ENCODE data around the gene LRRC32. TPM values are rescaled to one million over a fixed set of nuclear protein-coding genes. Genes with fewer than 3 reads are reported as not detected.

The LRRC32 gene
- total and polyA plus RNA-seq, 10 of the 15 experiments (the other 5 are each of a cell fraction or from before 2014, with no cell fraction given) = 0.56 to 20.8 (median 7.4) TPM

GRCh38 chr11:76640501-76640900 lies 30.0 kb downstream of the LRRC32 start:
- CTCF ChIA-PET = no interaction called here
- in situ Hi-C loops (cut with MboI) = no loop called here
- TF ChIP-seq CTCF (IDR thresholded peaks at IDR 0.05 in 2 of 3, conservative IDR thresholded peaks at IDR 0.05 in 1 of 3; ENCODE audit: control insufficient read depth in 2 of 3, extremely low read depth in 1 of 3, insufficient read depth in 1 of 3, low read depth in 3 of 3, low read length in 3 of 3) = no peak
- no peak for TF ChIP-seq POU2F2 (IDR thresholded peaks at IDR 0.05; ENCODE audit: borderline replicate concordance, low read depth, low read length)
- TF ChIP-seq USF2 (IDR thresholded peaks at IDR 0.05; ENCODE audit: borderline replicate concordance, low read depth, low read length) = no peak
- no peak for TF ChIP-seq SRF (IDR thresholded peaks at IDR 0.05; ENCODE audit: low read depth in 2 of 2, low read length in 2 of 2)
- no peak for TF ChIP-seq ATF2 (IDR thresholded peaks at IDR 0.05; ENCODE audit: low read length)
- no peak for TF ChIP-seq TBL1XR1 (IDR thresholded peaks at IDR 0.05; ENCODE audit: low read depth, low read length)
- TF ChIP-seq USF1 (IDR thresholded peaks at IDR 0.05; ENCODE audit: borderline replicate concordance, extremely low read length, insufficient read depth, low read depth, low read length) = no peak
- TF ChIP-seq GABPA (IDR thresholded peaks at IDR 0.05; ENCODE audit: low read depth) = no peak
- no peak for TF ChIP-seq RB1 (IDR thresholded peaks at IDR 0.05; ENCODE audit: borderline replicate concordance)
- no peak for TF ChIP-seq STAT3 (IDR thresholded peaks at IDR 0.05; ENCODE audit: low read depth, low read length)
- no peak for TF ChIP-seq SMC3 (IDR thresholded peaks at IDR 0.05; ENCODE audit: borderline replicate concordance, low read length)
- no peak for TF ChIP-seq ELK1 (IDR thresholded peaks at IDR 0.05; ENCODE audit: low read depth, low read length)
- TF ChIP-seq E2F8 (IDR thresholded peaks at IDR 0.05; ENCODE audit: low read depth, partially characterized antibody) = no peak

More at GRCh38 chr11:76640501-76640900, 30.0 kb downstream of the LRRC32 start:
- intact Hi-C loops (cut with micrococcal nuclease; ENCODE audit: unreplicated experiment) = no loop called here
- Histone ChIP-seq H3K4me2 (ENCODE audit: control insufficient read depth, insufficient read depth) (no peak overlapping the region), H3K36me3 (ENCODE audit: control insufficient read depth in 2 of 2, insufficient read depth in 2 of 2, low read length in 1 of 2) (no peaks in the 10 kb centered on the region), H3K9me3 (replicated peaks; ENCODE audit: control insufficient read depth, insufficient read depth, low read length) (peaks cover 2% of the 10 kb centered on the region; the same call in 2 of the 3 replicates), H3K27ac (ENCODE audit: control insufficient read depth, insufficient read depth) (no peak overlapping the region), H2AFZ (ENCODE audit: control insufficient read depth, low read depth, low read length) (no peak overlapping the region), H4K20me1 (ENCODE audit: control insufficient read depth, insufficient read depth) (no peaks in the 10 kb centered on the region), H3K4me1 (ENCODE audit: control insufficient read depth, insufficient read depth, low read length) (peaks cover 22% of the 10 kb centered on the region), H3K79me2 (ENCODE audit: control insufficient read depth, insufficient read depth, low read length) (no peaks in the 10 kb centered on the region), H3K4me3 (no peak overlapping the region), H3K27me3 (replicated peaks in 1 of 2; ENCODE audit: control insufficient read depth in 2 of 2, insufficient read depth in 2 of 2, low read length in 1 of 2) (no peaks in the 10 kb centered on the region; a peak in 1 of 4 replicates), H3K9ac (ENCODE audit: control insufficient read depth, insufficient read depth, low read length) (no peak overlapping the region)
- DNase-seq (ENCODE audit: low read depth, low spot score) = no peak
- BruUV-seq (replicated peaks) = no TSS peak
- ChIA-PET RAD21 (ENCODE audit: unreplicated experiment) (no interaction called here), POLR2A (interaction anchor here (1.3 kb wide), 1 partner anchor 10 kb away, joined by 7 read pairs; no protein-coding TSS in a partner anchor), SMC1A (ENCODE audit: uncharacterized antibody, unreplicated experiment) (interaction anchor here (1.7 kb wide), 1 partner anchor 36 kb away, joined by 5 read pairs; no protein-coding TSS in a partner anchor)
- WGBS (ENCODE audit: insufficient coverage, insufficient replicate concordance, low lambda C conversion rate, missing lambda C conversion rate) = 35% methylated on average over 5 of the region's 5 CpGs
- no peak for ATAC-seq
- no peak for FAIRE-seq
